Osteoblast (primary cell): ENCODE measurements around the gene GAPDHS. TPM values are rescaled to one million over a fixed set of nuclear protein-coding genes. Genes with fewer than 3 reads are reported as not detected.

Experiments used
- DNase-seq: peaks from one replicate; pipeline ENCODE4 v3.0.0; 2011; ENCODE audit warnings: low spot score, mixed read lengths; ENCODE audit not compliant: insufficient read length; ENCODE audit errors: missing footprints
- H2AFZ ChIP-seq: 2 replicates; pipeline ENCODE4 v1.6.0; 2011; ENCODE audit warnings: mild to moderate bottlenecking, low read length
- H3K27ac ChIP-seq: 2 replicates; pipeline ENCODE4 v1.5.1; 2011; ENCODE audit warnings: mild to moderate bottlenecking, low read depth, low read length, moderate library complexity
- H3K27me3 ChIP-seq: 2 replicates; pipeline ENCODE4 v1.6.0; 2012; ENCODE audit warnings: mild to moderate bottlenecking, control low read depth, inconsistent platforms, low read length, moderate library complexity; ENCODE audit not compliant: insufficient read depth
- H3K36me3 ChIP-seq: 2 replicates; pipeline ENCODE4 v1.5.1; 2011; ENCODE audit warnings: mild to moderate bottlenecking, low read length, control low read depth, moderate library complexity; ENCODE audit not compliant: insufficient read depth
- H3K4me1 ChIP-seq: 2 replicates; pipeline ENCODE4 v1.5.1; 2011; ENCODE audit warnings: mild to moderate bottlenecking, low read length, control low read depth, moderate library complexity; ENCODE audit not compliant: insufficient read depth
- H3K4me2 ChIP-seq: 2 replicates; pipeline ENCODE4 v1.6.0; 2011; ENCODE audit warnings: mild to moderate bottlenecking, low read length; ENCODE audit not compliant: insufficient read depth
- H3K4me3 ChIP-seq: fragments of 200-600 bp; sonication (generic); 3 replicates; pipeline ENCODE4 v1.5.1; 2012; ENCODE audit warnings: mild to moderate bottlenecking, low read length, inconsistent platforms; ENCODE audit not compliant: insufficient read depth
- H3K79me2 ChIP-seq: 2 replicates; pipeline ENCODE4 v1.6.0; 2012; ENCODE audit warnings: mild to moderate bottlenecking, low read length, control low read depth, inconsistent platforms; ENCODE audit not compliant: insufficient read depth
- H3K9me3 ChIP-seq: 2 replicates; pipeline ENCODE4 v1.5.1; 2011; ENCODE audit warnings: low read depth, low read length, control low read depth
- H4K20me1 ChIP-seq: 2 replicates; pipeline ENCODE4 v1.6.0; 2012; ENCODE audit warnings: mild to moderate bottlenecking, low read length, control low read depth; ENCODE audit not compliant: insufficient read depth
- total RNA-seq: library from RNA; depleted of rRNA; stranded (reverse); fragments of >200 nt; gene quantifications from 2 replicates; pipeline ENCODE4 v1.2.3, GENCODE V29; 2012
- TF ChIP-seq, protein P1 (sequence below): IDR thresholded peaks from 2 replicates; pipeline ENCODE4 v1.5.1; 2011; ENCODE audit warnings: mild to moderate bottlenecking, low read depth, low read length, moderate library complexity; ENCODE audit errors: extremely low read depth

GAPDHS gene
- total RNA-seq, 1 donor, result not detected

DNA sequence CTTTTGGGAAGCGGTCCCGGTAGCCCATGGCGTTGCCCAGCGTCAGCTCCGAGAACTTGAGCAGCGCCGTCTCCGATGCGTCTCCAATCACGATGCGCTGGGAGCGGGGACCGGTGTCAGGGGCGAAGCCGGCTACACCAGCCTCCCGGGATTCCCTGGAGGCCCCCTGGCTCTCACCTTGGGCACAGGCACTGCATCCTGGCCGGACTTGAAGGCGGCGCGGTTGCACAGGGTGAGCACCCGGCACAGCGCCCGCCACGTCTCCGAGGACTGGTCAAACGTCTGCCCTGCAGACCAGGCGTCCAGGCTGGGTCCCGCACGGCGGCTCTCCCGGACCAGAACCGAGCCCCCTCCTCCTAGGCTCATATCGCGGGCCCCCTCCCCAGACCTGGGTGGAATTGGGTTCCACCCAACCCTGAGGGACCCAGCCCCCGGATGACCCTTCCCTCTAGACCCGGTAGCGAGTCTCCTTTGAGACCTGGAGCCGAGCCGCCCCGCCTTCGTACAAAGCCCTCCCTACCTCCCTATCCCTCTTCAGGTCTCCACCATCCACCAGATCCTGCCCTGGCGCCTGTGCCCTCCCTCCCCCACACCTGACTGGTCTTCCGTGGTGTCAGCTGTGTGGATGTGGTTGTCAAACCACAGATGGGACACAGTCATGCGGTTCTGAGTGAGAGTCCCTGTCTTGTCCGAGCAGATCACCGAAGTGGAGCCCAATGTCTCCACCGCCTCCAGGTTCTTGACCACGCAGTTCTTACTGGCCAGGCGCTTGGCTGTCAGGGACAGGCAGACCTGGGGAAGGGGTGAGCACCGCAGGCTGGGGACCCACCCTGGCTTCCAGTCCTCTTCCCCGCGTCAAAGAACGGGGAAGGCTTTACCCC lies 25.4 kb downstream of the GAPDHS start:
- Histone ChIP-seq H3K9me3 (no peaks in the 10 kb centered on the region), H3K4me1 (no peaks in the 10 kb centered on the region), H3K27me3 (peaks cover 15% of the 10 kb centered on the region), H2AFZ (no peak overlapping the region), H3K4me2 (peak overlapping the region; percentile 75), H4K20me1 (no peaks in the 10 kb centered on the region), H3K36me3 (no peaks in the 10 kb centered on the region), H3K27ac (no peak overlapping the region), H3K4me3 (peak overlapping the region; percentile 56), H3K79me2 (no peaks in the 10 kb centered on the region)
- TF ChIP-seq, protein P1, sequence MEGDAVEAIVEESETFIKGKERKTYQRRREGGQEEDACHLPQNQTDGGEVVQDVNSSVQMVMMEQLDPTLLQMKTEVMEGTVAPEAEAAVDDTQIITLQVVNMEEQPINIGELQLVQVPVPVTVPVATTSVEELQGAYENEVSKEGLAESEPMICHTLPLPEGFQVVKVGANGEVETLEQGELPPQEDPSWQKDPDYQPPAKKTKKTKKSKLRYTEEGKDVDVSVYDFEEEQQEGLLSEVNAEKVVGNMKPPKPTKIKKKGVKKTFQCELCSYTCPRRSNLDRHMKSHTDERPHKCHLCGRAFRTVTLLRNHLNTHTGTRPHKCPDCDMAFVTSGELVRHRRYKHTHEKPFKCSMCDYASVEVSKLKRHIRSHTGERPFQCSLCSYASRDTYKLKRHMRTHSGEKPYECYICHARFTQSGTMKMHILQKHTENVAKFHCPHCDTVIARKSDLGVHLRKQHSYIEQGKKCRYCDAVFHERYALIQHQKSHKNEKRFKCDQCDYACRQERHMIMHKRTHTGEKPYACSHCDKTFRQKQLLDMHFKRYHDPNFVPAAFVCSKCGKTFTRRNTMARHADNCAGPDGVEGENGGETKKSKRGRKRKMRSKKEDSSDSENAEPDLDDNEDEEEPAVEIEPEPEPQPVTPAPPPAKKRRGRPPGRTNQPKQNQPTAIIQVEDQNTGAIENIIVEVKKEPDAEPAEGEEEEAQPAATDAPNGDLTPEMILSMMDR, result no peak
- peak; percentile 55 for DNase-seq

DNA sequence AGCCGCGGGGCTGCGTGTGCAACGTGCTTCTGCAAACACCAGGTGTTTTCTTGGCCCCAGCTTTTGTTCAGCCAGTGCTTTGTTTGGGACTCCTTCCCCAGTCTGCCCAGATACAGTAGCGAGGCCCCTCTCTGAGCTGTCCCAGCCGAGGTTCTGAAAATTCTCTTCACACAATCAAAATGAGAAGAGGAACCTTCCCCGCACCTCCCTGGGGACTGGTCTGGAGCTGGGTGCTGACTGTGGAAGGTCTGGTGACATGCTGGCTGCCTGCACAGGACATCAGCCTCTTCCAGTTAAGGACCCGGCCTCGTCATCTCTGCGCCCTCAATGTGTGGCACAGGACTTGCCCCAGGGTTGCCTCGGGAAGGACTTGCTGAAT lies 26.0 kb downstream of the GAPDHS start:
- Histone ChIP-seq H3K4me1 (no peaks in the 10 kb centered on the region), H3K27ac (no peak overlapping the region), H3K36me3 (no peaks in the 10 kb centered on the region), H3K4me3 (no peak overlapping the region), H3K79me2 (no peaks in the 10 kb centered on the region), H2AFZ (no peak overlapping the region), H3K4me2 (no peak overlapping the region), H3K27me3 (peaks cover 15% of the 10 kb centered on the region), H3K9me3 (no peaks in the 10 kb centered on the region), H4K20me1 (no peaks in the 10 kb centered on the region)
- TF ChIP-seq, protein P1, result no peak
- peak; percentile 58 for DNase-seq

DNA sequence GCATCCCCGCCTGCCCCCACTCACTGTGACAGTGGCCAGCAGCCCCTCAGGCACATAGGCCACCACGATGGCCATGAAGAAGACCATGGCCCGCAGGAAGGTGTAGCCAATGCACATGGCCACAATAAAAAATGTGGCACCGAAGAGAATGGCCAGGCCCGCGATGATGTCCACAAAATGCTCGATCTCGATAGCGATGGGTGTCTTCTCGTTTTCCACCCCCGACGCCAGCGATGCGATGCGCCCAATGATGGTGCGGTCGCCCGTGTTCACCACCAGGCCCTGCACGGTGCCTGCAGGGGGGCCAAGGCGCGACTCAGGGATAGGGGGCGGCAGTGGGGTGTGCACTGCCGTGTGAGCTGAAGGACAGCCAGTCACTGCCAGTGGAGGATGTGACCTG lies 26.5 kb downstream of the GAPDHS start:
- Histone ChIP-seq H4K20me1 (no peaks in the 10 kb centered on the region), H2AFZ (no peak overlapping the region), H3K4me2 (no peak overlapping the region), H3K4me1 (no peaks in the 10 kb centered on the region), H3K27me3 (peaks cover 15% of the 10 kb centered on the region), H3K36me3 (no peaks in the 10 kb centered on the region), H3K27ac (no peak overlapping the region), H3K4me3 (no peak overlapping the region), H3K79me2 (no peaks in the 10 kb centered on the region), H3K9me3 (no peaks in the 10 kb centered on the region)
- DNase-seq, result no peak
- TF ChIP-seq, protein P1, result no peak

DNA sequence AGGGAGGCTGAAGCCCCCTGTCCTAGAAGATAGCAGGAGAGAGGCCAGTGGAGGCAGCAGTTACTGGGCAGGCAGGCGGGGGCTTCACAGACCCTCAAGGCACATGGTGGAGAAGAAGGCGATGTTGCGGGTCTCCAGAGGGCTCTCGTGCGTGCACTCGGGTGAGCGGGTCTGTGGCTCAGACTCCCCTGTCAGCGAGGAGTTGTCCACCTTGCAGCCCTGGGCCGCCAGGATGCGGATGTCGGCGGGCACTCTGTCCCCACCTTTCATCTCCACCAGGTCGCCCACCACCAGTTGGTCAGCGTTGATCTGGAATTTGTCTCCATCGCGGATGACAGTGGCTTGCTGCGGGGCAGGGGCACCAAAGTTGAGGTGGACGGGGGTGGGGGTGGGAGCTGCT lies 27.0 kb downstream of the GAPDHS start:
- H3K9me3 ChIP-seq, result no peaks in the 10 kb centered on the region
- H2AFZ ChIP-seq, result no peak overlapping the region
- no peaks in the 10 kb centered on the region for H3K79me2 ChIP-seq
- no peak overlapping the region for H3K4me3 ChIP-seq
- H3K27ac ChIP-seq, result no peak overlapping the region
- TF ChIP-seq, protein P1, result no peak
- H3K4me1 ChIP-seq, result no peaks in the 10 kb centered on the region
- no peak overlapping the region for H3K4me2 ChIP-seq
- DNase-seq, result no peak
- H3K36me3 ChIP-seq, result no peaks in the 10 kb centered on the region
- no peaks in the 10 kb centered on the region for H4K20me1 ChIP-seq
- H3K27me3 ChIP-seq, result peaks cover 15% of the 10 kb centered on the region
